Stimulated activated CD8-positive, alpha-beta memory T cell treated with anti-CD3 and anti-CD28 coated beads, Interleukin-15, amount 100 ng/mL, for 4 hours (primary cell): ENCODE measurements around the gene CLASRP.
A peak's percentile ranks its signal among the peaks of the same experiment; 100 is the strongest.
"Not testable (repeated sequence)": the region's sequence is repeated elsewhere in the genome, so short reads cannot be mapped to it uniquely, and the experiment has no call there.

Experiments
- DNase-seq, 2 donors: peaks; one replicate each; pipeline ENCODE4 v3.0.0-alpha.2; 2020; ENCODE audit warnings: low read depth in 2 of 2

The CLASRP gene

GRCh38 chr19:45038931-45039893, at the start of gene CLASRP:
Gene CLASRP (plus strand): TSS chr19:45039045. CDS start chr19:45040213, 1,168 bp downstream.
- peak; percentile 70 to 71 for DNase-seq

- DNase-seq: no peak
These were observed 48.4 kb upstream of the CLASRP start for GRCh38 chr19:44990459-44990858.

- DNase-seq: no peak
These were observed 47.9 kb upstream of the CLASRP start for GRCh38 chr19:44990966-44991365.

- no peak for DNase-seq
These were observed 46.3 kb upstream of the CLASRP start for GRCh38 chr19:44992336-44993163.

GRCh38 chr19:44993526-44993925, 45.3 kb upstream of the CLASRP start:
- no peak for DNase-seq

- no peak for DNase-seq
These were observed 44.8 kb upstream of the CLASRP start for GRCh38 chr19:44993926-44994537.

GRCh38 chr19:44998025-44998424, 40.8 kb upstream of the CLASRP start:
- DNase-seq: no peak

GRCh38 chr19:44999131-44999925, 39.5 kb upstream of the CLASRP start:
- DNase-seq: not testable (repeated sequence)

GRCh38 chr19:45000665-45001064, 38.2 kb upstream of the CLASRP start:
- not testable (repeated sequence) for DNase-seq

- peak; percentile 90 to 93 for DNase-seq
These were observed 37.6 kb upstream of the CLASRP start, which contains the start of gene RELB for GRCh38 chr19:45001087-45001739. Gene RELB (plus strand): TSS chr19:45001464. CDS start chr19:45001580, 116 bp downstream.

- no peak for DNase-seq
These were observed 35.4 kb upstream of the CLASRP start for GRCh38 chr19:45003485-45003884.

- no peak for DNase-seq
These were observed 33.1 kb upstream of the CLASRP start for GRCh38 chr19:45005787-45006186.

GRCh38 chr19:45008552-45008951, 30.3 kb upstream of the CLASRP start:
- no peak for DNase-seq

- DNase-seq: no peak
These were observed 29.1 kb upstream of the CLASRP start for GRCh38 chr19:45009625-45010255.

- no peak for DNase-seq
These were observed 28.5 kb upstream of the CLASRP start for GRCh38 chr19:45010306-45010705.

- DNase-seq: no peak
These were observed 26.9 kb upstream of the CLASRP start for GRCh38 chr19:45011959-45012358.

GRCh38 chr19:45016388-45017314, 22.2 kb upstream of the CLASRP start:
- DNase-seq: peak; percentile 47 to 48

- DNase-seq: no peak
These were observed 19.7 kb upstream of the CLASRP start for GRCh38 chr19:45019187-45019586.

- no peak for DNase-seq
These were observed 18.8 kb upstream of the CLASRP start for GRCh38 chr19:45020071-45020470.
